Measurements from ENCODE around the gene TEX19. TPM values are rescaled to one million over a fixed set of nuclear protein-coding genes. Genes with fewer than 3 reads are reported as not detected.

TEX19 gene
- polyA plus RNA-seq, 2 of the 4 experiments (the other 2 are of a cell fraction), result 0.43 to 0.50 TPM

DNA sequence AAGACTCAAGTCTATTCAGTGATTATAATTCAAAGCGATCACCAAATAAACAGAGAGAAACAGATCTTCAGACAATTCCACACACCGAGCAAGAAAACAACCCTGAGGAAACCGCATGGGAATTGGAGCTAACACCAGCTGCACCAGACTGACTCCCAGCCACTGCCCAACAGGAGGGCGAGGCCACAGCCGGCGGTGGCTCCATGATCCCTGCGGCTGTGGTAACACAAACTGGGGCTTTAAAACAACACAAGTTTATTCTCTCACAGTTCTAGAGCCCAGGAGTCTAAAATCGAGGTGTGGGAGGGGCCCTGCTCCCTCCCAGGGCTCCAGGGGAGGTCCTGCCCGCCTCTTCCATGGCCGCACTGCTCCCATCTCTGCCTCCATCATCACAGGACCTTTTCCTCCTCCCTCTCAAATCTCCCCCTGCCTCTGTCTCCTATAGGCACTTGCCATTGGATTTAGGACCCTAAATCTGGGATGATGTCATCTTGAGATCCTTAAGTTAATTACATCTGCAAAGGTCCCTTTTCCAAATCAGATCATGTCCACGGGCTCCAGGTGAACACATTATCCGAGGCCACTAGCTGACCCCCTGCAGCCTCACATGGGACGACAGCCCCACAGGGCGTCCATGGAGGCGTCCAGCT lies 49.4 kb downstream of the TEX19 start:
- Histone ChIP-seq H3K4me3 (no peak overlapping the region), H3K4me2 (no peak overlapping the region), H3K27ac (no peak overlapping the region), H3K4me1 (peaks cover 7% of the 10 kb centered on the region), H3K9me3 (no peaks in the 10 kb centered on the region)
- TF ChIP-seq FOXS1 (CRISPR knock-in tag; IDR thresholded peaks at IDR 0.05) (no peak), HOXB5 (CRISPR knock-in tag; IDR thresholded peaks at IDR 0.05) (no peak), TFCP2L1 (CRISPR knock-in tag; IDR thresholded peaks at IDR 0.05) (no peak)
- TF ChIP-seq, protein P1, sequence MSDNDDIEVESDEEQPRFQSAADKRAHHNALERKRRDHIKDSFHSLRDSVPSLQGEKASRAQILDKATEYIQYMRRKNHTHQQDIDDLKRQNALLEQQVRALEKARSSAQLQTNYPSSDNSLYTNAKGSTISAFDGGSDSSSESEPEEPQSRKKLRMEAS (IDR thresholded peaks at IDR 0.05), result no peak
- ChIA-PET POLR2A (no interaction called here), CTCF (interaction anchor here (1.3 to 7.4 kb wide), 5 partner anchors 58 to 172 kb away, joined by 3 to 117 read pairs (median 5); no protein-coding TSS in a partner anchor)
- no peak for DNase-seq (ENCODE audit: low read depth in 1 of 2, low spot score in 1 of 2)
- ATAC-seq, result no peak
- WGBS (ENCODE audit: missing lambda C conversion rate), result 82% methylated on average over 15 of the region's 15 CpGs
- FAIRE-seq, result no peak

DNA sequence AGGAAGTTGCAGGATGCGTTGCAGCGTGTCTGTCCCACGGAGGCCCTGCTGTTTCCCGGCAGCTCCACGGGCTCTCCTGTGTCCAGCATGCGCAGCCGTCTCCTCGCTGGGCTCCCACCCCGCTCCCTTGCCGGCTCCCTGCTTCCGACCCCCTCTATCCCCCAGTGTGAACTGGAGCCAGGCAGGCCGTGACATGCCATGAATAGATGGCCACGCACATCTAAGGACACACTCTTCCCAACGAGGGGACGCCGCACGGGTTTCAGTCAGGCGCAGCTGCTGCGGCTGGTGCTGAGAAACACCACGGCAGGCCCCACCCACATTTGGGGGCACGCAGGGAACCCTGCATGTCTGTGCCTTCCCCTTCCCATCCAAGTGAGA lies 49.9 kb downstream of the TEX19 start:
- ATAC-seq (no peak), FAIRE-seq (no peak), DNase-seq (ENCODE audit: low read depth in 1 of 2, low spot score in 1 of 2) (no peak)
- ChIA-PET POLR2A (no interaction called here), CTCF (interaction anchor here (1.3 to 7.4 kb wide), 6 partner anchors 58 to 173 kb away, joined by 3 to 117 read pairs (median 5); no protein-coding TSS in a partner anchor)
- TF ChIP-seq, protein P2, sequence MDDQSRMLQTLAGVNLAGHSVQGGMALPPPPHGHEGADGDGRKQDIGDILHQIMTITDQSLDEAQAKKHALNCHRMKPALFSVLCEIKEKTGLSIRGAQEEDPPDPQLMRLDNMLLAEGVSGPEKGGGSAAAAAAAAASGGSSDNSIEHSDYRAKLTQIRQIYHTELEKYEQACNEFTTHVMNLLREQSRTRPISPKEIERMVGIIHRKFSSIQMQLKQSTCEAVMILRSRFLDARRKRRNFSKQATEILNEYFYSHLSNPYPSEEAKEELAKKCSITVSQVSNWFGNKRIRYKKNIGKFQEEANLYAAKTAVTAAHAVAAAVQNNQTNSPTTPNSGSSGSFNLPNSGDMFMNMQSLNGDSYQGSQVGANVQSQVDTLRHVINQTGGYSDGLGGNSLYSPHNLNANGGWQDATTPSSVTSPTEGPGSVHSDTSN (IDR thresholded peaks at IDR 0.05), result no peak
- no peak for TF ChIP-seq SMC3 (IDR thresholded peaks at IDR 0.05)
- TF ChIP-seq, protein P3, sequence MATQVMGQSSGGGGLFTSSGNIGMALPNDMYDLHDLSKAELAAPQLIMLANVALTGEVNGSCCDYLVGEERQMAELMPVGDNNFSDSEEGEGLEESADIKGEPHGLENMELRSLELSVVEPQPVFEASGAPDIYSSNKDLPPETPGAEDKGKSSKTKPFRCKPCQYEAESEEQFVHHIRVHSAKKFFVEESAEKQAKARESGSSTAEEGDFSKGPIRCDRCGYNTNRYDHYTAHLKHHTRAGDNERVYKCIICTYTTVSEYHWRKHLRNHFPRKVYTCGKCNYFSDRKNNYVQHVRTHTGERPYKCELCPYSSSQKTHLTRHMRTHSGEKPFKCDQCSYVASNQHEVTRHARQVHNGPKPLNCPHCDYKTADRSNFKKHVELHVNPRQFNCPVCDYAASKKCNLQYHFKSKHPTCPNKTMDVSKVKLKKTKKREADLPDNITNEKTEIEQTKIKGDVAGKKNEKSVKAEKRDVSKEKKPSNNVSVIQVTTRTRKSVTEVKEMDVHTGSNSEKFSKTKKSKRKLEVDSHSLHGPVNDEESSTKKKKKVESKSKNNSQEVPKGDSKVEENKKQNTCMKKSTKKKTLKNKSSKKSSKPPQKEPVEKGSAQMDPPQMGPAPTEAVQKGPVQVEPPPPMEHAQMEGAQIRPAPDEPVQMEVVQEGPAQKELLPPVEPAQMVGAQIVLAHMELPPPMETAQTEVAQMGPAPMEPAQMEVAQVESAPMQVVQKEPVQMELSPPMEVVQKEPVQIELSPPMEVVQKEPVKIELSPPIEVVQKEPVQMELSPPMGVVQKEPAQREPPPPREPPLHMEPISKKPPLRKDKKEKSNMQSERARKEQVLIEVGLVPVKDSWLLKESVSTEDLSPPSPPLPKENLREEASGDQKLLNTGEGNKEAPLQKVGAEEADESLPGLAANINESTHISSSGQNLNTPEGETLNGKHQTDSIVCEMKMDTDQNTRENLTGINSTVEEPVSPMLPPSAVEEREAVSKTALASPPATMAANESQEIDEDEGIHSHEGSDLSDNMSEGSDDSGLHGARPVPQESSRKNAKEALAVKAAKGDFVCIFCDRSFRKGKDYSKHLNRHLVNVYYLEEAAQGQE (IDR thresholded peaks at IDR 0.05), result no peak
- no peak for TF ChIP-seq POLR2A (IDR thresholded peaks at IDR 0.05; ENCODE audit: low read length)
- no peak for TF ChIP-seq HOXA7 (CRISPR knock-in tag; IDR thresholded peaks at IDR 0.05)
- TF ChIP-seq NPAS2 (CRISPR knock-in tag; IDR thresholded peaks at IDR 0.05; ENCODE audit: borderline replicate concordance), result no peak
- TF ChIP-seq, protein P4, sequence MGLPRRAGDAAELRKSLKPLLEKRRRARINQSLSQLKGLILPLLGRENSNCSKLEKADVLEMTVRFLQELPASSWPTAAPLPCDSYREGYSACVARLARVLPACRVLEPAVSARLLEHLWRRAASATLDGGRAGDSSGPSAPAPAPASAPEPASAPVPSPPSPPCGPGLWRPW (IDR thresholded peaks at IDR 0.05), result no peak
- no peak for TF ChIP-seq NR3C1 (IDR thresholded peaks at IDR 0.05)
- TF ChIP-seq BHLHE40 (IDR thresholded peaks at IDR 0.05; ENCODE audit: low read depth, low read length), result no peak
- no peak for TF ChIP-seq MAZ (IDR thresholded peaks at IDR 0.05; ENCODE audit: borderline replicate concordance, low read depth, low read length)
- TF ChIP-seq CEBPB (IDR thresholded peaks at IDR 0.05), result no peak
- no peak for TF ChIP-seq EP300 (IDR thresholded peaks at IDR 0.05)
- TF ChIP-seq, protein P1 (IDR thresholded peaks at IDR 0.05), result no peak
- no peak for TF ChIP-seq HOXB13 (CRISPR knock-in tag; IDR thresholded peaks at IDR 0.05; ENCODE audit: low read depth)
- TF ChIP-seq, protein P5, sequence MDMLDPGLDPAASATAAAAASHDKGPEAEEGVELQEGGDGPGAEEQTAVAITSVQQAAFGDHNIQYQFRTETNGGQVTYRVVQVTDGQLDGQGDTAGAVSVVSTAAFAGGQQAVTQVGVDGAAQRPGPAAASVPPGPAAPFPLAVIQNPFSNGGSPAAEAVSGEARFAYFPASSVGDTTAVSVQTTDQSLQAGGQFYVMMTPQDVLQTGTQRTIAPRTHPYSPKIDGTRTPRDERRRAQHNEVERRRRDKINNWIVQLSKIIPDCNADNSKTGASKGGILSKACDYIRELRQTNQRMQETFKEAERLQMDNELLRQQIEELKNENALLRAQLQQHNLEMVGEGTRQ (IDR thresholded peaks at IDR 0.05), result no peak
- no peak for TF ChIP-seq EHF (CRISPR knock-in tag; IDR thresholded peaks at IDR 0.05)
- no peak for TF ChIP-seq GATA3 (IDR thresholded peaks at IDR 0.05; ENCODE audit: borderline replicate concordance)
- no peak for TF ChIP-seq TFCP2L1 (CRISPR knock-in tag; IDR thresholded peaks at IDR 0.05)
- no peak for TF ChIP-seq HDAC2 (IDR thresholded peaks at IDR 0.05)
- WGBS (ENCODE audit: missing lambda C conversion rate), result 92% methylated on average over 21 of the region's 21 CpGs
- Histone ChIP-seq H3K4me1 (peaks cover 7% of the 10 kb centered on the region), H3K9me3 (no peaks in the 10 kb centered on the region), H3K27ac (no peak overlapping the region), H3K4me2 (no peak overlapping the region), H3K4me3 (no peak overlapping the region)

All from A549 (cell line).